GM12878 (cell line): Measurements from ENCODE around the gene RASGRF1. TPM values are rescaled to one million over a fixed set of nuclear protein-coding genes. Genes with fewer than 3 reads are reported as not detected.

Experiments
- ATAC-seq: fragments of 200-7000 bp; cut with Tn5 transposase; 3 replicates; pipeline ENCODE4 v1.9.1; 2020; ENCODE audit warnings: mild to moderate bottlenecking, moderate library complexity
- BruUV-seq: library from RNA; stranded (reverse); fragments of 400-500 nt; replicated peaks from 2 replicates; lab custom pipeline; 2021; lab: Mats Ljungman, UMichigan
- CTCF ChIA-PET: fragments of 300-600 bp; sonication (Branson Sonifier 250); formaldehyde crosslinking; extraction: SDS; loops from one replicate; lab custom pipeline; 2021; ENCODE audit warnings: inconsistent platforms; lab: Yijun Ruan, JAX
- POLR2A ChIA-PET: fragments of 350-600 bp; formaldehyde crosslinking; extraction: SDS; loops from one replicate; lab custom pipeline; 2021; ENCODE audit warnings: inconsistent platforms; lab: Charles Lee
- RAD21 ChIA-PET: fragments of 300-600 bp; sonication (Branson Sonifier 250); formaldehyde crosslinking; loops from one replicate; lab custom pipeline; 2023; ENCODE audit warnings: antibody characterized with exemption; ENCODE audit not compliant: unreplicated experiment; lab: Charles Lee
- SMC1A ChIA-PET: fragments of 300-600 bp; sonication (Branson Sonifier 250); formaldehyde crosslinking; loops from one replicate; lab custom pipeline; 2023; ENCODE audit not compliant: unreplicated experiment, uncharacterized antibody; lab: Charles Lee
- DNase-seq: peaks from one replicate; pipeline ENCODE4 v3.0.0-alpha.2; 2011; ENCODE audit warnings: low read depth, low spot score
- FAIRE-seq: peaks from 3 replicates; lab custom pipeline; 2011; peaks lifted over from hg19 to GRCh38; lab: Jason Lieb, UNC
- H2AFZ ChIP-seq: 2 replicates; pipeline ENCODE4 v1.6.0; 2011; ENCODE audit warnings: low read depth, low read length, control low read depth; ENCODE audit not compliant: control insufficient read depth
- H3K27ac ChIP-seq: 2 replicates; pipeline ENCODE4 v1.5.1; 2011; ENCODE audit warnings: control low read depth; ENCODE audit not compliant: control insufficient read depth, insufficient read depth
- H3K27me3 ChIP-seq, 2 experiments: replicated peaks in 1 of 2; 2 replicates each; pipeline versions ENCODE4 v1.6.0 to v1.6.1; 2011; ENCODE audit warnings: low read length in 1 of 2; ENCODE audit not compliant: control insufficient read depth in 2 of 2, insufficient read depth in 2 of 2
- H3K36me3 ChIP-seq, 2 experiments: 2 replicates each; pipeline ENCODE4 v1.5.1; 2011; ENCODE audit warnings: low read length in 1 of 2; ENCODE audit not compliant: control insufficient read depth in 2 of 2, insufficient read depth in 2 of 2
- H3K4me1 ChIP-seq: 2 replicates; pipeline ENCODE4 v1.6.1; 2011; ENCODE audit warnings: mild to moderate bottlenecking, low read length, moderate library complexity, mixed read lengths; ENCODE audit not compliant: control insufficient read depth, insufficient read depth
- H3K4me2 ChIP-seq: 2 replicates; pipeline ENCODE4 v1.6.0; 2011; ENCODE audit warnings: control low read depth; ENCODE audit not compliant: control insufficient read depth, insufficient read depth
- H3K4me3 ChIP-seq: fragments of 200-600 bp; sonication (generic); 2 replicates; pipeline ENCODE4 v1.5.1; 2016
- H3K79me2 ChIP-seq: 2 replicates; pipeline ENCODE4 v1.6.0; 2011; ENCODE audit warnings: low read length; ENCODE audit not compliant: control insufficient read depth, insufficient read depth
- H3K9ac ChIP-seq: 2 replicates; pipeline ENCODE4 v1.8.0; 2011; ENCODE audit warnings: low read length, control low read depth, mixed read lengths; ENCODE audit not compliant: control insufficient read depth, insufficient read depth
- H3K9me3 ChIP-seq: replicated peaks from 3 replicates; pipeline ENCODE4 v1.5.1; 2011; ENCODE audit warnings: mild to moderate bottlenecking, low read length; ENCODE audit not compliant: control insufficient read depth, insufficient read depth
- H4K20me1 ChIP-seq: 2 replicates; pipeline ENCODE4 v1.6.0; 2011; ENCODE audit not compliant: control insufficient read depth, insufficient read depth
- ASH2L ChIP-seq: fragments of 300-600, 200-600 bp; sonication (generic); IDR thresholded peaks from 2 replicates; pipeline ENCODE4 v1.6.1; 2017; ENCODE audit warnings: low read depth, mild to moderate bottlenecking, borderline replicate concordance
- EGR1 ChIP-seq, 2 experiments: IDR thresholded peaks; 1 replicate in 1 of 2; 2 replicates in 1 of 2; pipeline ENCODE4 v1.6.1; 2011 to 2012; ENCODE audit warnings: low read depth in 2 of 2, low read length in 2 of 2, borderline replicate concordance in 1 of 2, mild to moderate bottlenecking in 1 of 2, moderate library complexity in 1 of 2
- NFXL1 ChIP-seq: fragments of 450-650 bp; IDR thresholded peaks from 2 replicates; pipeline ENCODE4 v1.6.1; 2017; ENCODE audit warnings: antibody characterized with exemption, mild to moderate bottlenecking, borderline replicate concordance
- WRNIP1 ChIP-seq: IDR thresholded peaks from 2 replicates; pipeline ENCODE4 v1.6.1; 2011; ENCODE audit warnings: low read depth, low read length, improper control_type of control experiment, borderline replicate concordance
- ZNF217 ChIP-seq: fragments of 450-650 bp; IDR thresholded peaks from 2 replicates; pipeline ENCODE4 v1.6.1; 2017; ENCODE audit warnings: antibody characterized with exemption, mild to moderate bottlenecking
- WGBS: methylation state at CpG from one replicate; pipeline ENCODE4 v1.1.6; 2016; ENCODE audit warnings: low lambda C conversion rate; ENCODE audit not compliant: insufficient replicate concordance, insufficient coverage; ENCODE audit errors: missing lambda C conversion rate; 5-methylcytosine and 5-hydroxymethylcytosine counted together
- in situ Hi-C: fragments of 300-500 bp; cut with MboI; formaldehyde crosslinking; loops from 9 replicates; pipeline ENCODE4 v1.14.3; 2018; ENCODE audit warnings: mixed read lengths
- intact Hi-C: fragments of 100-400 bp; cut with micrococcal nuclease; formaldehyde crosslinking; loops from one replicate; pipeline ENCODE4 v1.14.2; 2022; ENCODE audit not compliant: unreplicated experiment
- polyA plus RNA-seq, 11 experiments: library from polyadenylated mRNA; depleted of rRNA in 4 of 11; unstranded in 6 of 11; stranded (reverse) in 5 of 11; fragments of >200 nt; fragmentation: Nextera tagmentation in 4 of 11; fragmentation: Illumina TruSeq in 1 of 11; extraction: Ambion mirVana in 4 of 11; extraction: Trizol in 1 of 11; gene quantifications; 1 replicate in 1 of 11; 2 replicates in 10 of 11; pipeline versions ENCODE4 v1.2.1 to v1.2.3, GENCODE V29; 2011 to 2016; ENCODE audit warnings: inconsistent platforms in 2 of 11, missing spikeins in 2 of 11, low read depth in 1 of 11
- total RNA-seq, 4 experiments: library from RNA; depleted of rRNA in 3 of 4; stranded (reverse); fragments of >200 nt in 3 of 4; fragmentation: Illumina TruSeq in 1 of 4; extraction: Trizol in 1 of 4; gene quantifications; 2 replicates each; pipeline versions ENCODE4 v1.2.1 to v1.2.3, GENCODE V29; 2013 to 2021
- TF ChIP-seq, protein P1 (sequence below): fragments of 450-650 bp; formaldehyde crosslinking; IDR thresholded peaks from 2 replicates; pipeline ENCODE4 v1.4.0; 2020; ENCODE audit warnings: mild to moderate bottlenecking, moderate library complexity

The RASGRF1 gene
- total and polyA plus RNA-seq, 10 of the 15 experiments (the other 5 are each of a cell fraction or from before 2014, with no cell fraction given) = 0.20 to 1.9 (median 0.86) TPM

DNA sequence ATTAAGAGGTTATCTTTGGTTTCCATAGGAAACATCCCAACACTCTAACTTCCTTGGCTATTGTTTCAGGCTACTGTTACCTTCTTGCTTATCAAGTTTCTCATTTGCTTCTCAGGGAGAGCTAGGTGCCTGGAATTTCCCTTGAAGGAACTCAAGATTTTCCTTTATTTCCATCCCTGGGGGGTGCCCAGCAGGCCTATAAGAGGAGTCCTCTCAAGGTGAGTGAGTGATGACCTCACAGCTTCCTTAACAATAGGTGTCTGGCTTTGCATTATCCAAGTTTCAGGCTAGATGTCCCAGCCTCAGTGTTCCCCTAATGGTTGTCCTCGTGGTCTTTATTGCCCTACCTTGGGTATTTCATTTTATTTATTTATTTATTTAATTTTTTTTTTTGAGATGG lies 133.6 kb downstream of the RASGRF1 start (continued):
- TF ChIP-seq WRNIP1 (no peak), NFXL1 (no peak), ASH2L (no peak)

DNA sequence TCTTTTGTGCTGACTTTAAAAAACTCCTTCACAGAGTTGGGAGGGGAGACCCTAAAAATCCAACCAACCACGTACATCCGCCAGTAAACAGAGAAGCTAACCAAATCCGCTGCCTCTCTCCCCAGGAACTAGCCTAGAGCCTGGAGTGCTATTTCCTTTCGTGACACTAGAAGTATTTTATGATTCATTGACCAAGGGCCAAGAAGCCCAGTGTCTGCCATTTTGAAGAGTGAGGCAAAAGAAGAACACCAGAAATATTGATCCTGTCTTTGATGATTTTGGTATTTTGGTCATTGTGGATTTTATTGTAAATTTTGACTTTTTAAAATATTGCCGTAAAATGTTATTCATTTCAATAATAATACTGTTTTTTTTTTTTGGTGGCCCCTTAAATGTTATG lies 135.2 kb downstream of the RASGRF1 start:
- SMC1A ChIA-PET = no interaction called here
- intact Hi-C loops (no loop called here), in situ Hi-C loops (no loop called here)
- Histone ChIP-seq H3K4me3 (no peak overlapping the region), H3K9me3 (no peaks in the 10 kb centered on the region), H3K4me2 (no peak overlapping the region), H4K20me1 (no peaks in the 10 kb centered on the region), H3K79me2 (no peaks in the 10 kb centered on the region), H3K27me3 (no peaks in the 10 kb centered on the region), H3K9ac (no peak overlapping the region), H3K4me1 (peaks cover 12% of the 10 kb centered on the region), H3K36me3 (no peaks in the 10 kb centered on the region), H2AFZ (no peak overlapping the region), H3K27ac (no peak overlapping the region)
- no TSS peak for BruUV-seq
- DNase-seq = no peak
- no peak for FAIRE-seq
- ATAC-seq = no peak
- CTCF ChIA-PET = no interaction called here
- WGBS = 92% methylated on average over 5 of the region's 5 CpGs
- RAD21 ChIA-PET = interaction anchor here (0.9 kb wide), 1 partner anchor 19 kb away, joined by 3 read pairs; no protein-coding TSS in a partner anchor
- POLR2A ChIA-PET = no interaction called here
- TF ChIP-seq, protein P1, sequence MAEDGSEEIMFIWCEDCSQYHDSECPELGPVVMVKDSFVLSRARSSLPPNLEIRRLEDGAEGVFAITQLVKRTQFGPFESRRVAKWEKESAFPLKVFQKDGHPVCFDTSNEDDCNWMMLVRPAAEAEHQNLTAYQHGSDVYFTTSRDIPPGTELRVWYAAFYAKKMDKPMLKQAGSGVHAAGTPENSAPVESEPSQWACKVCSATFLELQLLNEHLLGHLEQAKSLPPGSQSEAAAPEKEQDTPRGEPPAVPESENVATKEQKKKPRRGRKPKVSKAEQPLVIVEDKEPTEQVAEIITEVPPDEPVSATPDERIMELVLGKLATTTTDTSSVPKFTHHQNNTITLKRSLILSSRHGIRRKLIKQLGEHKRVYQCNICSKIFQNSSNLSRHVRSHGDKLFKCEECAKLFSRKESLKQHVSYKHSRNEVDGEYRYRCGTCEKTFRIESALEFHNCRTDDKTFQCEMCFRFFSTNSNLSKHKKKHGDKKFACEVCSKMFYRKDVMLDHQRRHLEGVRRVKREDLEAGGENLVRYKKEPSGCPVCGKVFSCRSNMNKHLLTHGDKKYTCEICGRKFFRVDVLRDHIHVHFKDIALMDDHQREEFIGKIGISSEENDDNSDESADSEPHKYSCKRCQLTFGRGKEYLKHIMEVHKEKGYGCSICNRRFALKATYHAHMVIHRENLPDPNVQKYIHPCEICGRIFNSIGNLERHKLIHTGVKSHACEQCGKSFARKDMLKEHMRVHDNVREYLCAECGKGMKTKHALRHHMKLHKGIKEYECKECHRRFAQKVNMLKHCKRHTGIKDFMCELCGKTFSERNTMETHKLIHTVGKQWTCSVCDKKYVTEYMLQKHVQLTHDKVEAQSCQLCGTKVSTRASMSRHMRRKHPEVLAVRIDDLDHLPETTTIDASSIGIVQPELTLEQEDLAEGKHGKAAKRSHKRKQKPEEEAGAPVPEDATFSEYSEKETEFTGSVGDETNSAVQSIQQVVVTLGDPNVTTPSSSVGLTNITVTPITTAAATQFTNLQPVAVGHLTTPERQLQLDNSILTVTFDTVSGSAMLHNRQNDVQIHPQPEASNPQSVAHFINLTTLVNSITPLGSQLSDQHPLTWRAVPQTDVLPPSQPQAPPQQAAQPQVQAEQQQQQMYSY (CRISPR knock-in tag) = no peak
- TF ChIP-seq ZNF217 = no peak
- no peak for TF ChIP-seq EGR1 (IDR thresholded peaks at IDR 0.05; ENCODE audit: borderline replicate concordance in 1 of 2, low read depth in 2 of 2, low read length in 2 of 2)
